Measurements from ENCODE around the gene SMAD7.

Gene SMAD7

DNA sequence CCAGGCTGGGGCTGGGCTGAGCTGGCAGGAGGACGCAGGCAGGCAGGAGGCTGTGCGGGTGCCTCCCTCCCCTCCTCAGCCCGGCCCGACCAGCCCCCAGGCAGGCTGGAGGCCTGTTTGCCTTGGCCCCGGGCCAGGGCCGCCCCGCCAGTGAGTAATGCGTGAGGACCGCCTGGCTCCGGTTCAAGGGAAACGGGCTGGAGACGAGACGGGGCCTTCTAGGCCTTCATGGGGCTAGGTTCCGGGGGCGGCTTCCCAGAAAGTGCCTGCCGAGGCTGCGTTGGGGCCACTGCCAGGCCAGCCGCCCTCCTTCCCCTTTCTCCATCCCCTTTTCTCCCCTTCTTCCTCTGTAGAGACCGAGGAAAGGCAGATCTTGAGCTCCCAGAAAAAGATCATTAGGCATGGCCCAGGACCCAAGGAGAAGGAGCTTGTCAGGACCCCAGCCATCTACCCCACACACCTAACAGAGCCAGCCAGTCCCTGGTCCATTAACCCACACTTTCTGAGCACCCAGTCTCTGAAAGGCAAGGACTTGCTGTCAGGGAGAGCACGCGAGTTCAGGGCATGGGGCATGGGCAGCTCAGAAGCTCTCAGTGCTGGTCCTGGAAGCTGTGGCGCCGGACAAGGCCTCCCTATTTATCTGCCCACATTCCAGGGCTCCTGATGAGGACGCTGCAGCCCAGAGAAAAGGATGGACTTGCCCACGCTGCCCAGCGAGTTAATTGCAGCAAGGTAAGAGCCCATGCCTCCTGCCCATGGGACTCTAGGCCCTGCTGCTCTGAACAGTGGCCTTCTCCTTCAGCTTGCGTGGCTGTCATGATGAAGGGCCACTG, 48.5 kb downstream of the SMAD7 start:
- DNase-seq = peak in 8 of 10 donors; percentile 33 to 94 (median 62)
- intact Hi-C loops (cut with DNase I) = no loop called here

DNA sequence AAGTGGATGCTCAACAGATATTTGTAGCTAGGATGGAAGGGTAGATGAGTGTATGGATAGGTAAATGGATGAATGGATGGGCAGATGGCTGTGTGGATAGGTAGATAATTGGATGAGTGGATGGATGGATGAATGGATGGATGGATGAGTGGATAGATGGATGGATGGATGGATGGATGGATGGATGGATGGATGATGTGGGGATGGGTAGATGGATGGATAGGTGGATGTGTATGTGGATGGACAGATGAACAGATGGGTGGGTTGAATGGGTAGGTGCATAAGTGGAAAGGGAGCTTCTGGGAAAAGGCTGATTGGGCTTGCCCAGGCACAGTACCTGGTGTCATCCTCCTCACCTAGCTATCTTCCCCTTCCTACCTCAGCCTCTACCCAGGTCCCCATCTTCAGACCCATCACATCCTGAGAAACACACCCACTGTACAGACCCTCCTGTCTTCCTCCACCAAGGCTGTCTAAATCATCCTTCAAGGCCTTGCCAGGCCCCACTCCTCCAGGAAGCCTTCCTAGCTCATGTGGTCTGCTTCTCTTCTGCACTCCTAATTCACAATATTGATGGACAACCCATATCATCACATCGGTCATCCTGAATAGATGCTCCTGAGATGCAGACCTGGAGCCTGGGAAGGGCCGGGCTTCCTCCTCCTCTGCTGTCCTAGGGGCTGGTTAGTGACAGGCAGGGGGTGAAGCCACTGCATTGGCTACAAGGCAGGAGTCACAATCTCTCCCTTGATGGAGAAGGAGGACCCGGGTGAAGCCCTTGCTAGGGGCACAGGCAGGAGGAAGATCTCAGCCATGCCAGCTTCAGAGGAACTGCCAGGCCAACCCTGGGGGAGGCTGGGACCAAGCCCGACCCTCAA, 49.4 kb downstream of the SMAD7 start:
- no peak for DNase-seq
- intact Hi-C loops (cut with DNase I) = no loop called here

DNA sequence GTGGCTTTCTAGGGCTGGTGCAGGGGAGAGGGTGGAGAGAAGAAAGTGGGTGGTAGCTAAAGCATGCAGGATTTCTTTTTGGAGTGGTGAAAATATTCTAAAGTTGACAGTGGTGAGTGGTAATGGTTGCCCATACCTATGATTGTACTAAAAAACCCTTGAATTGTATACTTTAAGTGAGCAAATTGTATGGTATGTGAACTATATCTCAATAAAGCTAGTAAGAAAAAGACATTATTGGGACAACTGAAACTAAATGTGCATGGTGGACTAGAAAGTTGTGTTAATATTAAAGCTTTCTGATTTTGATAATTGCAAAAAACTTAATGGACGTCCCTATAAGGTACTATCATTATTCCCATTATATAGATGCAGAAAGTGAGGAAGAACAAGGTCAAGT, 50.3 kb downstream of the SMAD7 start:
- no peak for DNase-seq
- intact Hi-C loops (cut with DNase I) = no loop called here

DNA sequence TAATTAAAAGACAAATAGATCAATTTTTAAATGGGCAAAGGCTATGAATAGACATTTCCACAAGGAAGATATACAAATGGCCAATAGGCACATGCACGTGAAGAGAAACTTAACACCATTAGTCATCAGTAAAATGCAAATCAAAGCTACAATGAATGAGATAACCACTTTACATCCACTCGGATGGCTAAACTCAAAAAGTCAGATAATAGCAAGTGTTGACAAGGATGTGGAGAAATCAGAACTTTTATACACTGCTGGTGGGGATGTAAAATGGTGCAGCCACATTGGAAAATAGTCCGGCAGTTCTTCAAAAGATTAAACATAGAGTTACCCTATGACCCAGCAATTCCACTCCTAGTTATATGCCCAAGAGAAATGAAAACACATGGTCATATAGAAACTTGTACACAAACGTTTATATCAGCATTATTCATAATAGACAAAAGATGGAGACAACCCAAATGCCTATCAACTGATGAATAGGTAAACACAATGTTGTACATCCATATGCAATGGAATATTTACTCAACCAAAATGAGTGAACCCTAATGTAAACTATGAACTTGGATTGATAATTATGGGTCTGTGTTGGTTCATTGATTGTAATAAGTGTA, 51.1 kb downstream of the SMAD7 start:
- intact Hi-C loops (cut with DNase I) = no loop called here
- no peak for DNase-seq

DNA sequence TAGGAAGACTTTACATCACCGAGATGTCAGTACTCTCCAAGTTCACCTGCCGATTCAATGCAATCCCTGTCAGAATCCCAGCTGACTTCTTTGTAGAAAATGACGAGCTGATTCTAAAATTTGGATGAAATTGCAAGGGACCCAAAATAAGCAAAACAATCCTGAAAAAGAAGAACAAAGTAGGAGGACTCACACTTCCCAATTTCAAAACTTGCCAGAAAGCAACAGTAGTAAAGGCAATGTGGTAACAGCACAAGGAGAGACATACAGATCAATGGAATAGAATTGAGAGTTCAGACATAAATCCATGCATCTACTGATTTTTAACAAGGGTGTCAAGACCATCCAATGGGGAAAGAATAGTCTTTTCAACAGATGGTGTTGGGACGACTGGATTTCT, 52.2 kb downstream of the SMAD7 start:
- intact Hi-C loops (cut with DNase I) = no loop called here
- DNase-seq = no peak

DNA sequence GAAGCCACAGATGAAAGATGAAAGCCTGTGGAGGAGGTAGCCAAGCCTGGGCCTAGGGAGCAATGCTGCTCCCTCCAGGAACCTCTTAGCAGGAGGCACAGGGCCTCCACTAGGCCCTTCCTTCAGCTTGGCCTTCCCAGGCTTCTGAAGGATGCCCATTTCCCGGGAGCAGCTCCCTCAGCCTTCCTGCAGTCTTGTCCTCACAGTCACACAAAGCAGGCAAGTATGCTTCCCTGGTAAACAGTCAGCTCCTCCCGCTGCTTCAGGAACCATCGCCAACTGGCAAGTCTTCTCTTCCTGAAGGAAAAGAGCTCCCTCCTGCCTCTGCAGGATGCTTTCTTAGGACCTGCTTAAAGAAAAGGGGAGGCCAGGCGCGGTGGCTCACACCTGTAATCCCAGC, 53.2 kb downstream of the SMAD7 start:
- peak in 1 of 10 donors; percentile 84 for DNase-seq
- intact Hi-C loops (cut with DNase I) = no loop called here

DNA sequence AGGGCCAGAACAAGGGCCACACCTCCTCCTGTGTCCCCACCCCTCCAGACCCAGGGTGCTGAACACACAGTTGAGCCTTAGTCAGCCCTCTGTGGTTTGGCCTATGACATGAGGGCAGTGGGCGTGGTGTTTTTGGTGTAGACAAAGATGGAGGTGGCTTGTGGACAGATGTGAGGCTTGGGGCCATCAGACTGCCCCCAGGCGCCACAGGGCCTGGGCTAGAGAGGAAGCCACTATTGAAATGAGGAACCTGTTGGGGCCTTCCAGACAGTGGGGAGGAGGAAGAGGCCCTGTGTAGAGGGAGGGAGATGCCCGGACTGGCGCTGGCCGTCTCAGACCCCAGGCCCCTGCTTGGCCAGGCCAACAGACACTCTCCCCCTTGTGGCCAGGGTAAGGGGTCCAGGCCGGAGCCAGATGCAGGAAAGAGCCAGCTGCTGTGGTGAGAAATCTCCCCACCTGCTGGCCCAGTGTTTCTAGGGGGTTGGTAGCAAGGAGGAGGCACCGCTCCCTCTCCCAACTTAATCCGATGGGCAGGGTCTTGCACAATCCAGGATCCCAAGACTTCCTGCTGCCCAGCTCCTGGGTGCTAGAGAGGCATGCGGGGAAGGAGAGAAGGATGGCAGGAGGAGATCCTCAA, 53.8 kb downstream of the SMAD7 start:
- DNase-seq = peak in 2 of 10 donors; percentile 44 to 91
- intact Hi-C loops (cut with DNase I) = no loop called here

DNA sequence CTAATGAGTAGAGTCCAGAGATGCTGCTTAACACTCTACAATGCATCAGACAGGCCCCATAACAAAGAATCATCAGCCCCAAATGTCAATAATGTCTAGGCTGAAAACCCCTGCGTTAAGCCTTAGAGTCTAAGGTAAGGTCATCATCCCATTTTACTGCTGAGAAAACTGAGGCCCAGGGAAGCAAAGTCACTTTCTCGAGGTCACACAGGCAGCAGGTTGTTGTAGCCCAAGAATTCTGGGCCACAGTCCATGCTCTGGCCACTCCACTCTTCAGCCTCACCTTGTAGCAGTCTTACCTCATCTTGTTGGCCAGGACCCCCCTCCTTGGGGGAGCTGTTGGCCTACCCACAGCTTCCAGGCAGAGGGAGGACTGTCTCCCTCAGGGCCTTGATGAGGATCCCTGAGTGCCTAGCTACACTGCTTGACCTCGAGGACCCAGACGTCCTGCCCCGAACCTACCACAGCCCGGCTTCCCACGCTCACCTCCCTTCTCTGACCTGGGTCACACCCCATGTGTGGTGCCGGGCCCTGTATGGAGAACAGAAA, 54.4 kb downstream of the SMAD7 start:
- intact Hi-C loops (cut with DNase I) = no loop called here
- peak in 1 of 10 donors; percentile 30 for DNase-seq

DNA sequence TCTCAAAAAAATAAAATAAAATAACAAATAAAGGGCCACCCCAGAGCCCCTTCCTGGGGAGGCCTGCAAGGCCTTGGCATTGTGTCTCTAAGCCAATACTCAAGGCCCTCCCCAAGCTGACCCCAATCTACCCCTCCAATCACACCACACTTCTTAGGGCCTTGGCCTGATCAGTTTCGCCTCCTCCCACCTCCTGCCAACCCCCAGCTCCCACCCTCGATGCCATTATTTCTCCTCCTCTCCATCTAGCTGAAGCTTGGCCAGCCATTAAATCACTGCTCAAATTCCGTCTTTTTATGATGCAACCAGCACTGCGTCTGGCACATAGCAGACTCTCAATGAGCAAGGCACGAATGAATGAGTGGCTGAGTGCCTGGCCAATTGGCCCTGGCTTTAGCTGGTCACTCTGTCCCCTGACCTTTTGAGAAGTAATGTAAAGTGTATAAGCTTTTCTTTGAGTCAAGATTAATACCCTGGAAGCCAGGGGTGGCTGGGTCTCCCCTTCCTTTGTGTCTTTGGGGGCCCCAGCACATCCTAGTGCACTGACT, 55.9 kb downstream of the SMAD7 start:
- intact Hi-C loops (cut with DNase I) = no loop called here
- DNase-seq = peak in 1 of 10 donors; percentile 65

DNA sequence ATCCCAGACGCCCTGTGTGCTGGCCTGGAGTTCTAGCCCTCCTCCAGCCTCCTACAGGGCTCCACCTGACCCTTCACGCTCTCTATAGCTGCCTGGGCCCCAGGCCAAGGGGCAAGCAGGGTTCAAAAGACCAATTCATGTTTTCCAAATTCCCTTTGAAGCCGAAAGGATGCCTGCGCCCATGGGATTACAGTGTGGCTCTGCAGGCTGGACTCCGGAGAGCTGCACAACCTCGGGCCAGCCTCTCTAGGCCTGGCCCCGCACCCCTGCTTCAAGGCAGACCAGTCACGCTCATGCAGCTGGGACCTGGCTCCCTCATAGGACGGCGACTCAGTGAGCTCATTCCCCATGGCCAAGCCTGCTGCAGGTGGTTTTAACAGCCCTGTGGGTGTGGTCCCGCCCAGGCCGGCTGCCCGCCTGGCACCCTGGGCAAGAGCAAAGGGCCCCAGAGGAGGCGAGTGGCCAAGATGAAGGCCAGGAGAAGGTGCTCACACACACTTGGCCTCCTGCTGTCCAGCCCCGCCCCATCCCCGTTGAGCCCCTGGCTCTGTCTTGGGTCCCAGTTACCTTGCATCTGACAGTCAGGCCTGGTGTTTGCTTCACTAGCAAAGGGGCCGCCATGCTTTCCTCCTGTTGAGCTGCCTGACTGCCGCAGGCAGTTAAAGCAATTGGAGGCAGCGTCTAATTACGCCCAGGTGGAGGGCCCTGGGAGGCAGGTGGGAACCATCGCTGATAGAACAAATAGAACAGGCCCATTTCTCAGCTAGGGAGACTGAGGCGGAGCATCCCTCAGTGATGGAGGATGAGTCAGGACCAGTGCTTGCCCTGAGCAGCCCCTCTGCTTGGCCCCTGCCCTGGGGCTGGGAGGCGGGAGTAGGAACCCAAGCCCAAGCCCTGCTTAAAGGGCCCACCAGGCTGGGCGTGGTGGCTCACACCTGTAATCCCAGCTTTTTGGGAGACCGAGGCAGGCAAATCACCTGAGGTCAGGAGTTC, 56.9 kb downstream of the SMAD7 start:
- intact Hi-C loops (cut with DNase I) = no loop called here
- peak in 1 of 10 donors; percentile 76 for DNase-seq

DNA sequence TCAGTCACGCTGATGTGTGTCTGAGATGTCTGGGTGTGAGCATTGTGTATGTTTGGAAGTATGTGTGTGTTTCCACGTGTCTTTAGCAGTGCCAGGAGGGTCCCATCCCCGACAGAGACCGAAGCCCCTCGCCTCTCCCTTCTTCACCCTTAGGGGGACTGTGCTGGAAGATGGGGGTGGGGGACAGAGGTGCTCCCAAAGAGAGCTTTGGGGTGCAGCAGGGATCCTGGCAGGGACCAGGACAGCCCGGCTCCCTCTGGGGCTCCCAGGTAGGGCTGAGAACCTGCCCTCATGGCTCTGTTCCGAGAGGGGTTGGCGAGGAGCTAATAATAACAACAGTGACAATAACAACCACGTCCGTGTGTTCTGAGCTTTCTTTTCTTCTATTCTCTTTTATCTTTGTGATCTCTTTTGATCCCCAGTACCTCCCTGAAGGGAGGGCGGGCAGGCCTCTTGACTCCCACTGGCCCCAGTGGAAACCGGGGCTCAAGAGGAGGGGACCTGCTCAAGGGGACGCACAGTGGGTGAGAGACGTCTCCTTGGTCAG, 57.6 kb downstream of the SMAD7 start:
- intact Hi-C loops (cut with DNase I) = no loop called here

DNA sequence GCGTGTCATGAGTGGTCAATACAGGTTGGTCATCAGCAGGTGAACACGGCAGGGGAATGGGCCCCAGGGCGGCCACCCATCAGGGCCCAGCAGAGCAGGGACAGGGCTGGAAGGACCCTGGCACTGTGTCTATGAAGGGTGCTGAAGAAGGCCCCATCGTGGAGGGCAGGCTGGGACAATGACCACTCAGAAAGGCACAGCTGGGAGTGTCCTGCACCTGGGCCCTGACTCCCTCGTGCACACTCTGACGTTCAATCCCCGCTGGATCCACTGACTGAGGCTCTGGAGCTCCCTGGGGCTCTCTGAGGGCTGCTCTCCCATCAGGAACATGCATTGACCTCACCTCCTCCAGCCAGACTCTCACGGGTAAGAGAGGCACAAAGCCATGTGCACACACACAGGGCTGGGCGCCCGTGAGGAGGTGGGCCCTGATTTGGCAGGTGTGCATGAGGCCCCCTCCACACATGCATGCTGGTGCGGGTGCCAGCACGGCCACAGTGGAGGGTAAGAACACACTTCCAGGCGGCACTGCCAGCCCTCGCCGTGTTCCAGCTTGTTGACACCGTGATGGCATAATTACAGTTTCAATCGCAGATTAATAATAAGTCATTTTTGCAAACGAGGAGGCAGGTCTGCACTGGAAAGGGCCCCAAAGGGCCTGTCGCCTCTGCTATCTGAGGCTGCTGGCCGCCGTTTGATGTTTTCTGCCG, 58.5 kb downstream of the SMAD7 start:
- peak in 1 of 10 donors; percentile 80 for DNase-seq
- intact Hi-C loops (cut with DNase I) = no loop called here

More for the DNA sequence above, 57.6 kb downstream of the SMAD7 start:
- DNase-seq = peak in 1 of 10 donors; percentile 33

DNA sequence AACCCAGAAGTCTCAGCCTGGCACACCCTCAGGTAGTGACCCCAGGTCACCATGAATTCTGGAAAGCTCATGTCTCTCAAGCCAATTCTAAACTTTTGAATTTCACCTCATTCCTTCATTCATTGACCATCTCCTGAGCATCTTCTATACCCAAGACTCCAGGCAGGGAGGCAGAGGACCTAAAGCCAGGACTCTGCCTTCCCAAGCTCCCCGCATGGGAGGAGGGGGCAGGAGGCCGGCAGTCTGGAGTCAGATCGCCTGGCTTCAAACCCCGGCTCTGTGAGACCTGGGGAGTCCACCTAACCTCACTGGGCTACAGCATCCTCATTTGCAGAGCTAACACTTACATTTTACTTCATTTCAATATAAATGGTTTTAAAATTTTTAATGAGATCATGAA, 59.0 kb downstream of the SMAD7 start:
- DNase-seq = peak in 1 of 10 donors; percentile 19
- intact Hi-C loops (cut with DNase I) = no loop called here

DNA sequence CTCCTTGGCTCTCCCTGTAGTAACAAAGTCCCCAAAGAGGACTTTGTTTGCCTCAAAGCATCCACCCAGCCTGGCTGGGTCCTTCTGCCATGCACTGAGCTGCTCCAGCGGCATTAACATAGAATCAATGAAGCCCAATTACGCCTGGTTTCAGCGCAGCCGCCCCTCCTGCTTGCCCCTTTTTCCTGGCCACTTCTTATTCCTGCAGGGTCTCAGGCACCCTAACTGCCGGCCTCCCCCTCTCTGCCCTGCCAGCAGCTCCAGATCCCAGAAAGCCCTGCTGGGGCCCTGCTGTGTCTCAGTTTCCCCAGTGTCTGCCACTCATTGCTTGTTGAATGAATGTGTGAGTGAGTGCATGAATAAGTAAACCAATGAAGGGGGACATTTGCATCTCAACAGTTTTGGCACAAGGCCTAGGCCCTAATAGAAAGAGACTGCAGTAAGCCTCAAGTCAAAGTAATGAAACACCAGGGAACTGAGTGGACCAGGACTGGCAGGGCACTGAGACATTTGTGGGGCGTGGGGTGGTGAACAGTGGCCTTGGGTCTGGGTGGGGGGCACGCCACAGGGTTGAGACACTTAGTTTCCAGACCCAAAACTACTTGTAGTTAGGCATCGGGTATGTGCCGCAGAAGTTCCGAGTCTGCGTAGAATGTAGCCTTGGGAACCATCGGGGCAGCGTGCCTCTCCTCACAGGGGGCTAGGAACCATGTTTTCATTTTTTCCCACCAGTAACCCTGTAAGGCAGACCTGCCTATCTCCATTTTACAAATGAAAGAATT, 60.6 kb downstream of the SMAD7 start:
- intact Hi-C loops (cut with DNase I) = no loop called here
- peak in 3 of 10 donors; percentile 50 to 72 (median 57) for DNase-seq

DNA sequence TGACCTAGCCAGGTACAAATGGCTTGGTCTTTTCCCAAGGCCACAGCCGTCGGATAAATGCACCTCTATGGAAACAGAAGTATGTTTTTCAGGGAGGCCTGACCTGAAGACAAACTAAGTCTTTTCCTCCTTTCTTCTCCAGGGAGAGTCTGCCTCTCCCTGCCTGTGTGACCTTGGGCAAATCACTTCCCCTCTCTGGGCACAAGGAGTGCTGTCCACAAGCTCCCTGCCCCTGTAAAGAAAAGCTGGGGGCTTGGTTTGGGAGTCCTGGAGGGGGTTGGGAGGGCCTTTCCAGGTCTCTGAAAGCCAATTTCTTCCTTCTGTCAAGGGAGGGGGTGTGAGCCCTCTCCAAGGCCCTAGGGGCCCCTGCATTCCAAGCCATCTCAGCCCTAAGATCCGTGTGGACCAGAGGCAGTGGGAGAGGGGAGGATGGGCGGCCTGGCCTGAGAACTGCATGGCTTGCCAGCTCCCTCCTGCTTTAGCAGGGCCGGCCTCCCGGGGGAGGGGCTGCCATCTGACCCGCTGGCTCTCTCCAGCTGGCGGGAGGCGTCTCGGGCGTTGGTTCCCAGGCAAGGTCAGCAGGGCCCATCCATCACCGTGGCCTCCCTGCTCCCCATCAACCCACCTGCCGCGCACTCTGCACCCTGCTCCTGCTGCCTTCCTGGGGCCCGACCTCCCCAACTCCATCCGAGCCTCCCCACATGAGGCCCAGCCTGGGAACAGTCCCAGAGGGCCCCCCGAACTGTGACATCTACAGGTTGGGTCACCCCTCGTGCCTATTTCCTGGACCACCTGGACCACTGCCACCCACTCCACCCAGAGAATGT, 61.4 kb downstream of the SMAD7 start:
- intact Hi-C loops (cut with DNase I) = no loop called here
- DNase-seq = peak in 8 of 10 donors; percentile 39 to 89 (median 54)

DNA sequence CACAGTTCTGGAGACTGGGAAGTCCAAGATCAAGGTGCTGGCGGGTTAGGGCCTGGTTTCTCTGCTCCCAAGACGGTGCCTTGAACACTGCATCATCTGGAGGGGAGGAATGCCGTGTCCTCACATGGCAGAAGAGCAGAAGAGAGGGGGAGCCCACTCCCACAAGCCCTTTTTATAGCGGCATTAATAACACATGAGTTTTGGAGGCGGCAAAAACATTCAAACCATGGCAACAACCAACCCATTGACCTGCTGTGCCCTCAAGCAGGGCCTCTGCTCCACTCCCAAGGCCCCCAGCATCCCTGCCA, 62.0 kb downstream of the SMAD7 start:
- intact Hi-C loops (cut with DNase I) = no loop called here
- DNase-seq = peak in 1 of 10 donors; percentile 12
